ENCODE data around the gene CD84. TPM values are rescaled to one million over a fixed set of nuclear protein-coding genes. Genes with fewer than 3 reads are reported as not detected.
A peak's percentile ranks its signal among the peaks of the same experiment; 100 is the strongest.

CD84 gene
- total RNA-seq, 1 donor from 2014 or later, result not detected

DNA sequence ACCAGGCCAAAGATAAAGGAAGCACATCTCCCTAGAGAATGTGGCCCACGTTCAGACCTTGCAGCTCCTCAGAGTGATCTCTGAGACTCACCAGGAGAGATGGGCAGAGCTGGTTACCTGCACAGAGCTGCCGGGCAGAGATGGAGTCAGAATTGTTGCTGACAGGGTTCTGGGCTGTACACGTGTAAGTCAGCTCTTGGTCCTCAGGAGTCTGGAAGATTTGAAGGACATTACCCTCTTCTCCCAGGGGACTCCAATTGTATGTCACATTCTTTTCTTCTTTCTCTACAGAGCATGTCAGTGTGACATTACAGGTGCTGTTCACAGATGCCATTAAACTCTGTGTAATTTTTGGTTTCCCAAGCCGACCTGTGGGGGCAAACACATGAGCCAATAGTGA is 25.5 kb downstream of the CD84 start:
- no peaks in the 10 kb centered on the region for H4K20me1 ChIP-seq (ENCODE audit: low read depth)
- H3K27me3 ChIP-seq, result no peaks in the 10 kb centered on the region
- no peak overlapping the region for H3K4me3 Mint-ChIP-seq
- no peaks in the 10 kb centered on the region for H3K9me3 Mint-ChIP-seq
- no peak overlapping the region for H3K4me3 ChIP-seq
- TF ChIP-seq, protein P1, sequence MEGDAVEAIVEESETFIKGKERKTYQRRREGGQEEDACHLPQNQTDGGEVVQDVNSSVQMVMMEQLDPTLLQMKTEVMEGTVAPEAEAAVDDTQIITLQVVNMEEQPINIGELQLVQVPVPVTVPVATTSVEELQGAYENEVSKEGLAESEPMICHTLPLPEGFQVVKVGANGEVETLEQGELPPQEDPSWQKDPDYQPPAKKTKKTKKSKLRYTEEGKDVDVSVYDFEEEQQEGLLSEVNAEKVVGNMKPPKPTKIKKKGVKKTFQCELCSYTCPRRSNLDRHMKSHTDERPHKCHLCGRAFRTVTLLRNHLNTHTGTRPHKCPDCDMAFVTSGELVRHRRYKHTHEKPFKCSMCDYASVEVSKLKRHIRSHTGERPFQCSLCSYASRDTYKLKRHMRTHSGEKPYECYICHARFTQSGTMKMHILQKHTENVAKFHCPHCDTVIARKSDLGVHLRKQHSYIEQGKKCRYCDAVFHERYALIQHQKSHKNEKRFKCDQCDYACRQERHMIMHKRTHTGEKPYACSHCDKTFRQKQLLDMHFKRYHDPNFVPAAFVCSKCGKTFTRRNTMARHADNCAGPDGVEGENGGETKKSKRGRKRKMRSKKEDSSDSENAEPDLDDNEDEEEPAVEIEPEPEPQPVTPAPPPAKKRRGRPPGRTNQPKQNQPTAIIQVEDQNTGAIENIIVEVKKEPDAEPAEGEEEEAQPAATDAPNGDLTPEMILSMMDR (IDR thresholded peaks at IDR 0.05), result no peak
- TF ChIP-seq EZH2phosphoT487 (IDR thresholded peaks at IDR 0.05) (no peak), EZH2 (IDR thresholded peaks at IDR 0.05) (no peak)
- H3K4me1 Mint-ChIP-seq, result no peaks in the 10 kb centered on the region
- H3K36me3 ChIP-seq, result no peaks in the 10 kb centered on the region
- no peaks in the 10 kb centered on the region for H3K27me3 Mint-ChIP-seq (ENCODE audit: insufficient read depth, low read depth)
- no peak overlapping the region for H3K9ac ChIP-seq
- H3K36me3 Mint-ChIP-seq, result no peaks in the 10 kb centered on the region
- H2AFZ ChIP-seq (replicated peaks), result no peak overlapping the region
- H3K79me2 ChIP-seq (ENCODE audit: low read depth), result no peaks in the 10 kb centered on the region
- no peak for DNase-seq (ENCODE audit: low spot score)
- no peaks in the 10 kb centered on the region for H3K9me3 ChIP-seq (ENCODE audit: low read depth)
- no peak overlapping the region for H3K4me2 ChIP-seq
- no peak overlapping the region for H3K27ac Mint-ChIP-seq
- no peaks in the 10 kb centered on the region for H3K4me1 ChIP-seq
- H3F3A ChIP-seq (ENCODE audit: low read depth), result no peaks in the 10 kb centered on the region
- no peak overlapping the region for H3K27ac ChIP-seq

DNA sequence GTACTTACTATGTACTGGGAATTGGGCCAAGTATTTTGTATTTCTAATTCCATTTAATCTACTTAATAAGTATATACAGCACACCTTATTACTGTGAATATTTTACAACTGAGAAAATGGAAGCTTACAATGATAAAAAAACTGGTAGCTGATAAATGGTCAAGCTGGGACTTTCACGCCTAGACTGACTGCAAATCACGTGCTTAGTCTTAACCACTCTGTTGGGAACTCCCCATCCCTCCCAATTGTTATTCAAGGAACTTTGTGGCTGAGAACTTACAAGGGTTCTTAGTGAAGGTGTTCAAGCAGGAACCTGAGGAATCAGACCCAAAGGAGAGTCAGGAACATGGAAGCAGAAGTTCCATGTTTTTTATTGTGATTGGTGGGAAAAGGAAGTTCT is 26.9 kb downstream of the CD84 start:
- Histone ChIP-seq H3K9me3 (ENCODE audit: low read depth) (no peaks in the 10 kb centered on the region), H3K79me2 (ENCODE audit: low read depth) (no peaks in the 10 kb centered on the region), H3K36me3 (no peaks in the 10 kb centered on the region), H3K4me2 (no peak overlapping the region), H3K4me3 (no peak overlapping the region), H3K4me1 (no peaks in the 10 kb centered on the region), H3K27me3 (no peaks in the 10 kb centered on the region), H2AFZ (replicated peaks) (no peak overlapping the region), H3K27ac (no peak overlapping the region), H3K9ac (no peak overlapping the region), H4K20me1 (ENCODE audit: low read depth) (no peaks in the 10 kb centered on the region), H3F3A (ENCODE audit: low read depth) (no peaks in the 10 kb centered on the region)
- TF ChIP-seq EZH2 (IDR thresholded peaks at IDR 0.05) (no peak), EZH2phosphoT487 (IDR thresholded peaks at IDR 0.05) (no peak)
- TF ChIP-seq, protein P1 (IDR thresholded peaks at IDR 0.05), result no peak
- Mint-ChIP-seq H3K4me1 (no peaks in the 10 kb centered on the region), H3K9me3 (no peaks in the 10 kb centered on the region), H3K4me3 (no peak overlapping the region), H3K36me3 (no peaks in the 10 kb centered on the region), H3K27ac (no peak overlapping the region), H3K27me3 (ENCODE audit: insufficient read depth, low read depth) (no peaks in the 10 kb centered on the region)
- no peak for DNase-seq (ENCODE audit: low spot score)

DNA sequence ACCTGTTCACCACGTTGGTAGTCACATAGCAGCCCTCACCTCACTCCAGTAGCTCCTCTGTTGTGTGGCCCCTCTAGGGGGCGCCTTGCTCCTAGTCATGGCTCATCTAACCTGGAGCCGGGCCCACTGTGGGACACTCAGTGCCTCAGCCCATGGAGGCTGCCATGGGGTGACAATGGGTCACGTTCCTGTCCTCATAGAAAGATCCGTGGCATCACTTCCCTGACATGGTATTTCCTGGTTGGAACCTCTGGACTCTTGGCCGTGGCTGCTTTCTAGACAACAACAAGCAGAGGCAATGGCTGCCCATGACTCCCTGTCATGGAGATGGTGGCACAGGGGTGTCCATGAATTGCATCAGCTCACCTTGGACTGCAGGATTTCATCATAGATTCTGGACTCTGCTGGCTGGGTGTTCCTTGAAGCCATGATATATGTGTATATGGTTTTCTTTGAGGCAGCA is 28.7 kb downstream of the CD84 start:
- H3K9ac ChIP-seq, result no peak overlapping the region
- no peaks in the 10 kb centered on the region for H3K4me1 ChIP-seq
- no peak overlapping the region for H2AFZ ChIP-seq (replicated peaks)
- Mint-ChIP-seq H3K9me3 (no peaks in the 10 kb centered on the region), H3K36me3 (no peaks in the 10 kb centered on the region), H3K4me1 (no peaks in the 10 kb centered on the region), H3K27ac (peak overlapping the region; percentile 62), H3K4me3 (no peak overlapping the region), H3K27me3 (ENCODE audit: insufficient read depth, low read depth) (no peaks in the 10 kb centered on the region)
- no peaks in the 10 kb centered on the region for H3K79me2 ChIP-seq (ENCODE audit: low read depth)
- H3K27ac ChIP-seq, result no peak overlapping the region
- TF ChIP-seq EZH2 (IDR thresholded peaks at IDR 0.05), result no peak
- TF ChIP-seq, protein P1 (IDR thresholded peaks at IDR 0.05), result peak; percentile 37
- no peaks in the 10 kb centered on the region for H3K27me3 ChIP-seq
- DNase-seq (ENCODE audit: low spot score), result peak; percentile 13
- no peaks in the 10 kb centered on the region for H3K36me3 ChIP-seq
- no peak overlapping the region for H3K4me2 ChIP-seq
- no peaks in the 10 kb centered on the region for H4K20me1 ChIP-seq (ENCODE audit: low read depth)
- no peaks in the 10 kb centered on the region for H3K9me3 ChIP-seq (ENCODE audit: low read depth)
- H3F3A ChIP-seq (ENCODE audit: low read depth), result no peaks in the 10 kb centered on the region
- no peak overlapping the region for H3K4me3 ChIP-seq

DNA sequence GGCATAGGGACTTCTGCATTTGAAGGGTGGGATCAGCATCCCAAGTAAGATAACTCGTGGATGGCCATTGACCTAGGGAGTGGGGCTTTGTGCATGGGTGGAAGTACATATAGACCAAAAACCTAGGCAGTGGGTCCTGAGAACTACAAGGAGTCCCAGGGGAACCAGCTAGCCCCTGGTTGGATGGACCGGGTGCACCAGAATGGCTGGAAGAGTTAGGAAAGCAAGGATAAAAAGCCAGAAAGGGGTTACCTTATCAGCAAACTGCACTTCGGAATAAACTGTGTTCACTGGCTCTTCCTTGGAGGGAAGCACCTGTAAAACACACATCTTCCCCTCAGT is 29.7 kb downstream of the CD84 start:
- Histone ChIP-seq H3K9me3 (ENCODE audit: low read depth) (no peaks in the 10 kb centered on the region), H3K9ac (no peak overlapping the region), H3K27ac (no peak overlapping the region), H3K36me3 (no peaks in the 10 kb centered on the region), H3K79me2 (ENCODE audit: low read depth) (no peaks in the 10 kb centered on the region), H3K4me2 (no peak overlapping the region), H3F3A (ENCODE audit: low read depth) (no peaks in the 10 kb centered on the region), H3K4me3 (no peak overlapping the region), H3K27me3 (no peaks in the 10 kb centered on the region), H4K20me1 (ENCODE audit: low read depth) (no peaks in the 10 kb centered on the region), H2AFZ (replicated peaks) (no peak overlapping the region), H3K4me1 (no peaks in the 10 kb centered on the region)
- DNase-seq (ENCODE audit: low spot score), result no peak
- Mint-ChIP-seq H3K4me1 (no peaks in the 10 kb centered on the region), H3K4me3 (no peak overlapping the region), H3K27ac (no peak overlapping the region), H3K36me3 (no peaks in the 10 kb centered on the region), H3K9me3 (no peaks in the 10 kb centered on the region), H3K27me3 (ENCODE audit: insufficient read depth, low read depth) (no peaks in the 10 kb centered on the region)
- TF ChIP-seq, protein P1 (IDR thresholded peaks at IDR 0.05), result no peak
- TF ChIP-seq EZH2 (IDR thresholded peaks at IDR 0.05), result no peak

All from neural progenitor cell (in vitro differentiated cells).